Measurements from ENCODE around the gene GPATCH4. TPM values are rescaled to one million over a fixed set of nuclear protein-coding genes. Genes with fewer than 3 reads are reported as not detected.
"Not testable (repeated sequence)": the region's sequence is repeated elsewhere in the genome, so short reads cannot be mapped to it uniquely, and the experiment has no call there.

Gene GPATCH4
- total RNA-seq, 1 experiment from 2014 or later = 107 TPM

- no TSS peak for BruUV-seq (replicated peaks)
- TF ChIP-seq, protein P1, sequence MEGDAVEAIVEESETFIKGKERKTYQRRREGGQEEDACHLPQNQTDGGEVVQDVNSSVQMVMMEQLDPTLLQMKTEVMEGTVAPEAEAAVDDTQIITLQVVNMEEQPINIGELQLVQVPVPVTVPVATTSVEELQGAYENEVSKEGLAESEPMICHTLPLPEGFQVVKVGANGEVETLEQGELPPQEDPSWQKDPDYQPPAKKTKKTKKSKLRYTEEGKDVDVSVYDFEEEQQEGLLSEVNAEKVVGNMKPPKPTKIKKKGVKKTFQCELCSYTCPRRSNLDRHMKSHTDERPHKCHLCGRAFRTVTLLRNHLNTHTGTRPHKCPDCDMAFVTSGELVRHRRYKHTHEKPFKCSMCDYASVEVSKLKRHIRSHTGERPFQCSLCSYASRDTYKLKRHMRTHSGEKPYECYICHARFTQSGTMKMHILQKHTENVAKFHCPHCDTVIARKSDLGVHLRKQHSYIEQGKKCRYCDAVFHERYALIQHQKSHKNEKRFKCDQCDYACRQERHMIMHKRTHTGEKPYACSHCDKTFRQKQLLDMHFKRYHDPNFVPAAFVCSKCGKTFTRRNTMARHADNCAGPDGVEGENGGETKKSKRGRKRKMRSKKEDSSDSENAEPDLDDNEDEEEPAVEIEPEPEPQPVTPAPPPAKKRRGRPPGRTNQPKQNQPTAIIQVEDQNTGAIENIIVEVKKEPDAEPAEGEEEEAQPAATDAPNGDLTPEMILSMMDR (IDR thresholded peaks at IDR 0.05; ENCODE audit: unreplicated experiment) = no peak
- no peak overlapping the region for H3K4me3 Mint-ChIP-seq (ENCODE audit: unreplicated experiment)
Observed at GRCh38 chr1:156612666-156613065, 11.4 kb upstream of the GPATCH4 start.

DNA sequence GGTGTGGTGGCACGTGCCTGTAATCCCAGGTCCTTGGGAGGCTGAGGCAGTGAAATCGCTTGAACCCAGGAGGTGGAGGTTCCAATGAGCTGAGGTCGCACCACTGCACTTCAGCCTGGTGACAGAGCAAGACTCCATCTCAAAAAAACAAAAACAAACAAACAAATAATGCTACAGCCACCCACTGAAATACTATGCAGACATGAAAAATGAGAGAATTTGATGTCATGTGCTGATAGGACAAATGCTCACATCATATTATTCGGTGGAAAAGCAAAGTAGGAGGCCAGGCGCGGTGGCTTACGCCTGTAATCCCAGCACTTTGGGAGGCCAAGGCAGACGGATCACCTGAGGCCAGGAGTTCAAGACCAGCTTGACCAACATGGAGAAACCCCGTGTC is 8.8 kb upstream of the GPATCH4 start:
- BruUV-seq (replicated peaks); H3K36me3 Mint-ChIP-seq (ENCODE audit: insufficient read depth, unreplicated experiment); DNase-seq (ENCODE audit: unreplicated experiment); H3K4me3 Mint-ChIP-seq (ENCODE audit: unreplicated experiment); intact Hi-C loops (cut with micrococcal nuclease); H3K9me3 Mint-ChIP-seq (ENCODE audit: unreplicated experiment); H3K4me1 Mint-ChIP-seq (ENCODE audit: insufficient read depth, unreplicated experiment); H3K27ac Mint-ChIP-seq (ENCODE audit: low read depth, unreplicated experiment): not testable (repeated sequence)
- peaks cover 26% of the 10 kb centered on the region for H3K27me3 Mint-ChIP-seq (ENCODE audit: insufficient read depth, unreplicated experiment)
- ChIA-PET POLR2A (interaction anchor here (0.8 to 0.9 kb wide), 2 partner anchors 14 to 154 kb away, joined by 3 read pairs; no protein-coding TSS in a partner anchor), CTCF (interaction anchor here (0.6 to 3.9 kb wide), 12 partner anchors 14 to 255 kb away, joined by 3 to 38 read pairs (median 3); partner anchors contain the start of gene NAXE)

More at GRCh38 chr1:156612666-156613065, 11.4 kb upstream of the GPATCH4 start:
- no peaks in the 10 kb centered on the region for H3K9me3 Mint-ChIP-seq (ENCODE audit: unreplicated experiment)
- peaks cover 10% of the 10 kb centered on the region for H3K4me1 Mint-ChIP-seq (ENCODE audit: insufficient read depth, unreplicated experiment)
- intact Hi-C loops (cut with micrococcal nuclease) = no loop called here
- H3K27ac Mint-ChIP-seq (ENCODE audit: low read depth, unreplicated experiment) = no peak overlapping the region
- DNase-seq (ENCODE audit: unreplicated experiment) = no peak
- CTCF ChIA-PET = interaction anchor here (0.7 to 20.9 kb wide), 15 partner anchors 9 to 228 kb away, joined by 3 to 396 read pairs (median 6); no protein-coding TSS in a partner anchor
- POLR2A ChIA-PET = interaction anchor here (0.6 to 2.0 kb wide), 9 partner anchors 9 to 222 kb away, joined by 3 to 7 read pairs (median 3); partner anchors contain the start of gene NAXE
- peaks cover 26% of the 10 kb centered on the region for H3K27me3 Mint-ChIP-seq (ENCODE audit: insufficient read depth, unreplicated experiment)
- peaks cover 5% of the 10 kb centered on the region for H3K36me3 Mint-ChIP-seq (ENCODE audit: insufficient read depth, unreplicated experiment)

- intact Hi-C loops (cut with micrococcal nuclease) = loop anchor here (1.0 to 10.0 kb wide), 4 partner anchors 25 to 224 kb away; partner anchors contain the start of gene MEF2D
- Mint-ChIP-seq H3K4me1 (ENCODE audit: insufficient read depth, unreplicated experiment) (no peaks in the 10 kb centered on the region), H3K27ac (ENCODE audit: low read depth, unreplicated experiment) (no peak overlapping the region), H3K27me3 (ENCODE audit: insufficient read depth, unreplicated experiment) (peaks cover 26% of the 10 kb centered on the region), H3K4me3 (ENCODE audit: unreplicated experiment) (no peak overlapping the region), H3K9me3 (ENCODE audit: unreplicated experiment) (no peaks in the 10 kb centered on the region), H3K36me3 (ENCODE audit: insufficient read depth, unreplicated experiment) (peaks cover 5% of the 10 kb centered on the region)
- TF ChIP-seq, protein P1 (IDR thresholded peaks at IDR 0.05; ENCODE audit: unreplicated experiment) = peak; percentile 67
- CTCF ChIA-PET = interaction anchor here (0.5 to 3.2 kb wide), 56 partner anchors 8 to 812 kb away, joined by 3 to 38 read pairs (median 5); partner anchors contain the start of genes MEF2D, NAXE and TTC24
- no TSS peak for BruUV-seq (replicated peaks)
- peak; percentile 71 for DNase-seq (ENCODE audit: unreplicated experiment)
- POLR2A ChIA-PET = interaction anchor here (1.2 to 1.8 kb wide), 4 partner anchors 17 to 151 kb away, joined by 3 to 10 read pairs (median 6); partner anchors contain the start of genes MEF2D and NAXE
Observed at GRCh38 chr1:156608981-156609380, 7.7 kb upstream of the GPATCH4 start.

DNA sequence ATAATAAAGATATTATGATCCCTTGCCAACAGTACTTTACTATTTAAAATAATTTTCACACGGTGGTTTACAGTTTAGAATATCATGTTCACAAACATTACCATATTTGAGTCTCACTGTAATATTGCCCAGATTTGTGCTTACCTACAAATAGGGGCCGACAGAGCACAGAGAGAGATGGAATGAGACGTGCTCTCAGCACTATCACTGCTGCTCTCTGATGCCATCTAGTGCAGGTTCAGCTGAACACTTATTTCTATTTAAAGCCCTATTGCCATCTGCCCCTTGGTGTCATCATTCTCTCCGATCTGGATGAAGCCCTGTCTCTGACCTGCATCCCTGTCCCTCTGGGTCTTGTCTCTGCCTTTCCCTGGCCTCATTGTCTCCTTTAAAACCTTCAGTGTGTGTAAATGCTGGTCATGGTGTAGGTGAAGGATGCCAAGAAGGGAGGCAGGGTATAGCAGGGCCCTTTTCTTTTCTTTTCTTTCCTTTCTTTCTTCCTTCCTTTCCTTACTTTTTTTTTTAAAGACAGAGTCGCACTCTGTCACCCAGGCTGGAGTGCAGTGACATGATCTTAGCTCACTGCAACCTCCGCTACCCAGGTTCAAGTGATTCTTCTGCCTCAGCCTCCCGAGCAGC is 6.9 kb upstream of the GPATCH4 start:
- Mint-ChIP-seq H3K27ac (ENCODE audit: low read depth, unreplicated experiment) (no peak overlapping the region), H3K4me3 (ENCODE audit: unreplicated experiment) (no peak overlapping the region), H3K27me3 (ENCODE audit: insufficient read depth, unreplicated experiment) (peaks cover 24% of the 10 kb centered on the region), H3K36me3 (ENCODE audit: insufficient read depth, unreplicated experiment) (peaks cover 5% of the 10 kb centered on the region), H3K9me3 (ENCODE audit: unreplicated experiment) (no peaks in the 10 kb centered on the region), H3K4me1 (ENCODE audit: insufficient read depth, unreplicated experiment) (no peaks in the 10 kb centered on the region)
- no TSS peak for BruUV-seq (replicated peaks)
- intact Hi-C loops (cut with micrococcal nuclease) = loop anchor here (1.0 to 10.0 kb wide), 4 partner anchors 24 to 223 kb away; partner anchors contain the start of gene MEF2D
- DNase-seq (ENCODE audit: unreplicated experiment) = peak; percentile 87
- ChIA-PET CTCF (interaction anchor here (0.6 to 3.2 kb wide), 52 partner anchors 9 to 255 kb away, joined by 3 to 38 read pairs (median 5); partner anchors contain the start of genes MEF2D, NAXE and TTC24), POLR2A (interaction anchor here (0.6 to 1.8 kb wide), 6 partner anchors 9 to 151 kb away, joined by 3 to 10 read pairs (median 4); partner anchors contain the start of genes MEF2D and NAXE)
- TF ChIP-seq, protein P1 (IDR thresholded peaks at IDR 0.05; ENCODE audit: unreplicated experiment) = peak; percentile 89

DNA sequence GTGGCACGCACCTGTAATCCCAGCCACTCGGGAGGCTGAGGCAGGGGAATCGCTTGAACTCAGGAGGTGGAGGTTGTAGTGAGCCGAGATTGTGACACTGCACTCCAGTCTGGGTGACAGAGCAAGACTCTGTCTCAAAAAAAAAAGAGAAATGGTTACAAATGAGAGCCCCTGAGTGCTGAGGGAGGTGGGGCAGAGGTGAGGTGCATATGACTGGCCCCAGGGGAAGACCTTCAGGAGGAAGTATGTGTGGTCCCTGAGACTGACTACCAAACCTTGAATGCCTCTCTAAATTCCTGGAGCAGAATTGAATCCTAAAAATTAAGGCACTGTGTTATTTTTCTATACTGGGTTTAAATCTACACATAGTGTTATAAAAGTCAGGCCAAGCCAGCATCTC is 6.1 kb upstream of the GPATCH4 start:
- DNase-seq (ENCODE audit: unreplicated experiment); H3K36me3 Mint-ChIP-seq (ENCODE audit: insufficient read depth, unreplicated experiment); H3K4me1 Mint-ChIP-seq (ENCODE audit: insufficient read depth, unreplicated experiment); H3K4me3 Mint-ChIP-seq (ENCODE audit: unreplicated experiment); H3K27ac Mint-ChIP-seq (ENCODE audit: low read depth, unreplicated experiment); H3K9me3 Mint-ChIP-seq (ENCODE audit: unreplicated experiment); BruUV-seq (replicated peaks); CTCF ChIA-PET; POLR2A ChIA-PET: not testable (repeated sequence)
- intact Hi-C loops (cut with micrococcal nuclease) = loop anchor here (10.0 kb wide), 1 partner anchor 103 kb away; the partner anchor contains the start of gene MEF2D
- peaks cover 16% of the 10 kb centered on the region for H3K27me3 Mint-ChIP-seq (ENCODE audit: insufficient read depth, unreplicated experiment)
